ENCODE measurements around the gene OGDHL.
"Not testable (repeated sequence)": the region's sequence is repeated elsewhere in the genome, so short reads cannot be mapped to it uniquely, and the experiment has no call there.

Gene OGDHL

DNA sequence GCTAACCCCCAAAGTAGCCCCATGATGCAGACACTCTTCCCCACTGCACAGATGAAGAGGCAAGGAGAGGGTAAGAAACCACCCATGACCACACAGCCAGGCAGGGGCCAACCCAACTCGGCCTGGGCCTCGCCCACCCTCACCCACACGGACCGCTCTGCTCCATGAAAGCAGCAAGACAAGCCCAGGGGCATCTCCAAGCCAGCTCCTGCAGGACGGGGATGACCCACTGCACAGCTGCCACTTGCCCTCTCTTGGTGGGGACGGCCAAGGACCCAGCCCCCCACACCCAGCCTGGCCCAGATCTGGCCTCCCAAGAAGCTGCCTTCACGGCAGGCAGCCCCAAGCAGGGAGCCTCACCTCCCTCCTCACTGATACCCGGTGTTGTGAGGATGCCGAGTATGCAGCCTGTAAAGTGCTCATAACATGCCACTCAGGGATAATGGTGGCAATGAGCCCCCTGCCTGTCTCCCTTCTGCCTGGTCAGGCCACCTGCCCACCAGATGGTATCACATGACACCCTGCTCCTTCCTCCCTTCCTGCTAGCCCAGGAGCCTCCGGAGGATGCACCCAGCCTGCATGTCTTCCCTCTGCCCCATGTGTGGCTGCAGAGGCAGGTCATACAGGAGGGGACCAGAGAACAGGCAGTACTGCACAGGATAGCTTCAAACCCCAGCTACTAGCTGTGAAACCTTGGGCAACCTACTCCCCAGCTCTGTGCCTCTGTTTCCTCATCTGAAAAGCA is 23.3 kb downstream of the OGDHL start:
- DNase-seq = no peak

DNA sequence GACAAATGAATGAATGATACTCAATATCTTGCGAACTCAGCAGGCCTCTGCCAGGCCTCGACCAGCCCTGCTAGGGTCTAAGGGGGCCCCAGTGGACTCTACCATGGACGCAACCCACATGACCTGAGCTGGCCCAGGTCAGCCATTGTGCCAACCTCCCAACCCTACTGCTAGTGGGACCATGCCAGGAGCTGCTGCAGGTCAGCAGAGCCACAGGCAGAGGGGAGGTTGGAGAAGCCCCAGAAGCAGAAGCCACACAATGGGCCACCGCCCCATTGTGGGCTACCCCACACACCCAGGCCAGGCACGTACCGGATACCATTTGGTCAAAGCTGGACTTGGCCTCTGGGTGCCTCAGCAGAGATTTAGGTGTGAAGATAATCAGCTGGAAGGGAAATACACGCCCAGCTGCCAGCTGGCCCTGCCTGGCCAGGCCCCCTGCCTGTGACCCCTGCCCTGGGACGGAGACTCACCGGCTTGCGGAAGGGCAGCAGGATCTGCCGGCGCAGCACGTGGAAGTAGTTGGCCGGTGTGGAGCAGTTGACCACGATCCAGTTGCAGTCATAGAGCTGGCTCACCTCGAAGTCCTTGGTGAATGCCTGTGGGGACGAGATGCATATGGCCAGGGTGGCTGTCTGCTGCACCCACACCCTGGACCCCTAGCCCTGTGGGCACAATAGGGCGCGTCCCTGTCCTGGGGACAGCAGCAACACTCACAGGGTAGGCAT is 24.5 kb downstream of the OGDHL start:
- no peak for DNase-seq

DNA sequence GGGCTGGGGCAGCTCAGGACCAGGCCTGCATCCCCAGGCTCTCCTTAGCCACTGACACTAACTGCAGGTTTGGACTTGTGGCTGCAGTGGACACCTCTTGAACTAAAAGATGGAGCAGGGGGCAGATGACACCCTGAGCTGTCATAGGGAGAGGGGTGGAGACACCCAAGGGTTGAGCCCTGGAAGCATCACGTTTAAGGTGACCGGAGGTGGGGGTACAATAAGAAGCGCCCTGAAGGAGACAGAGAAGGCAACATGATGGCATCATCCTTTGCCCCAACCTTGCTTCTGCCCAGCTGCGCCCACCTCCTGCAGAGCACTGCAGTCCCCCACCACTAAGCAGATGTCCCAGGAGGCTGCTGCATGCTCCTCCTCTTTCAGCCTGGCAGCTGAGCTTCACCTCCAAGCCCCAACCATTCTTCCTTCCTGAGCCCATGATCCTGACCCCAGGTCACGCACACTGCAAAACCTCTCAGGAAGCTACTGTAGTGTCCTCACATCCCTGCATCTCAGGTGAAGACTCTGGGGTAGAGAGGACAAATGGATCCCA is 25.5 kb downstream of the OGDHL start:
- DNase-seq = no peak

DNA sequence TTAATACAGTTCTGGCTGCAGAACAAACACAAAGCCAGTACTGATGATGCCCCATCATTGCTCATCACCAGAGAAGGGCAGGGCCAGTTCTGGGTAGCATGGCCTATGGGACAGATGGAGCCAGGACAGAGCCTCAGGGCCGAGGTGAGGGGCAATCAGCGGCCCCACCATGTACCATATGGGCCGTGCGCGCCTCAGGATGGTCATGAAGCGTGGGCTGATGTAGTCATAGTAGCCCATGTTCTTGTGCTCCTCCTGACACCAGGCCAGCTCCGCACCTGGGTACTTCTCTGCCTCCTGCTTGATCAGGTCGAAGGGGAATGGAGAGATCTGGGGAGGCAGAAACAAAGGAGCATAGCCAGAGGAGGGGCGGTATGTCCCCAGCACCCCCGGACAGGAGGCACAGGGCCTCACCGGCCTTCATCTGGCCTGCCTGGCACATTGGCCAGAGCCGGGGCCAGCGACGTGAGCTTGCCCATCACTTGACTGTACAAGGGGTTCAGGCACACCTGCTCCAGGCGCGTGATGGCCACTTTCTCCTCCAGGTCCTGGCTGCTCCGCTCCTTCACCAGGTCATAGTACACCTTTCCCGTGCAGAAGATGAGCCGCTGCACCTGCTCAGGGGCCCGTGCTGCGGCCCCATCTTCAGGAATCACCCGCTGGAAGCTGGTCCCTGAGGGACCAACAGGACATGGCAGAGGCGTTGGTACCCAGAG is 26.1 kb downstream of the OGDHL start:
- DNase-seq = no peak

DNA sequence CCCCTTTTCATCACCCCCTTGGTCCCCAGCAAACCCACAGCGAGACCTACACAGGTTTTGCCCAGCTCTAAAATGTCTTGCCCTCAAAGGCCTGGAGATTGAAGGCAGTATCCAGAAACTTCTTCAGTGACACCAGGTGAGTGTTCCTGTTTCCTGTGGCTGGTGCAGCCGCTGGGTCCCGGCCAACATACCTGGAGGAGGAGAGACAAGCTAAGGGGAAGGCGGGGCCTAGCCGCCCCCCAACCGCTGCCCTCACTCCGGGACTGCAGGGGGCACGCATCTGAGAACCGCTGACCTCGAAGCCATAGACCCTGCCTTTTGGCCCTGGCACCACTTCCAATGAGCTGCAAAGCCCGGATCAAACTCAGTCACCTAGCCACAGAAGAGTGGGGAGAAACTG is 27.0 kb downstream of the OGDHL start:
- no peak for DNase-seq

DNA sequence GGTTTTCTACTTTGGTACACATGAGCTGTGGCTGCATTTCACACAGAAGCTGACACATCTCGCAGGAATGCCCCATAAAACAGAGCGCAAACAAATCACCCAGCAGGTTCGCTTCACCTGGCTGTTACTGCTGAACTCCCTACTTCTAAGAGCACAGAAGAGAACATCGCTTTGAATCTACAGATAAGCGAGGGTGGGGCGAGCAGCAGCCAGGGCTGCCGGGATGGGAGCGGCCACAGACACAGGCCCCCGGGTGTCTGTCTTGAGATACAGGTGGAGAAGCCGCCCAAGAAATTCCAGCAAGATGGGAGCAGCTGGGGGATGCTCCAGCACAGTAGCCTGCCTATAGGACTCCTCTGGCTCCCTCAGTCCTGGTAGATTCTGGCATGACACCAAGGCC is 27.4 kb downstream of the OGDHL start:
- DNase-seq = no peak

DNA sequence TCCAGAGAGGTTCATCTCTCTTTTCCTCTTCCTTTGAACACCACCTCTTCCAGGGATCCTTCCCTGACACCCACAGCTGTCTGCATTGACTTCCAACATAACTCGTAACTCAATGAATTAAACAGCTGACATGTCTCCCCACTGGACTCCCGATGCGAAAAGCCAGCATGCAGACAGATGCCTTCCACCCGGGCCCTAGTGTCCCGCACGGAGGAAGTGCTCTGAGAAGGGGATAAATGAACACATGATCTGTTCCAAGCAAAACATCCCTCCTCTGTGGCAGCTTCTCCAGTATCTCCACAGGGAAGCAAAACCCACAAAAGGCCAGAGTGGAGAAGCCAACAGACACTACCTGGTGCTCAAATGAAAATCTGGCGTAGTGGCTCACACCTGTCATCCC is 28.3 kb downstream of the OGDHL start:
- DNase-seq = no peak

DNA sequence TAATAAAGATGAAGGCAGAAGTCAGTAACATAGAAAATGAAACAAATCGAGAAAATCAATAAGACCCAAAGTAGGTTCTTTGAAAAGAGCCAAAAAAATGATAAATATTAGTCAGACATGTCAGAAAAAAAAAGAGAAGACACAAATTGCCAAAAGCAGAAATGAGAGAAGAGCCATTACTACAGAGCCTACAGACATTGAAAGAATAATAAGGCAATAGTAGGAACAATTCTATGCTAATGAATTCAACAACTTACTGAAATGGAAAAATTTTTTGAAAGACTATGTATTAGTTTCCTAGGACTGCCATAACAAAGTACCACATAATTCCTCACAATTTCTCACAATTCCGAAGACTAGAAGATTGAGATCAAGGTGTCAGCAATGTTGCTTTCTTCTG is 35.5 kb downstream of the OGDHL start:
- no peak for DNase-seq

DNA sequence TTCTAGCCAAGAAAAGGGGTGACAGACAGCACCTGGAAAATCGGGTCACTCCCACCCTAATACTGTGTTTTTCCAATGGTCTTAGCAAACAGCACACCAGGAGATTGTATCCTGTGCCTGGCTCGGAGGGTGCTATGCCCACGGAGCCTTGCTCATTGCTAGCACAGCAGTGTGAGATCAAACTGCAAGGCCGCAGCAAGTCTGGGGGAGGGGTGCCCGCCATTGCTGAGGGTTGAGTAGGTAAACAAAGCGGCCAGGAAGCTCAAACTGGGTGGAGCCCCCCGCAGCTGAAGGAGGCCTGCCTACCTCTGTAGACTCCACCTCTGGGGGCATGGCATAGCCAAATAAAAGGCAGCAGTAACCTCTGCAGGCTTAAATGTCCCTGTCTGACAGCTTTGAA is 47.0 kb downstream of the OGDHL start:
- not testable (repeated sequence) for DNase-seq

DNA sequence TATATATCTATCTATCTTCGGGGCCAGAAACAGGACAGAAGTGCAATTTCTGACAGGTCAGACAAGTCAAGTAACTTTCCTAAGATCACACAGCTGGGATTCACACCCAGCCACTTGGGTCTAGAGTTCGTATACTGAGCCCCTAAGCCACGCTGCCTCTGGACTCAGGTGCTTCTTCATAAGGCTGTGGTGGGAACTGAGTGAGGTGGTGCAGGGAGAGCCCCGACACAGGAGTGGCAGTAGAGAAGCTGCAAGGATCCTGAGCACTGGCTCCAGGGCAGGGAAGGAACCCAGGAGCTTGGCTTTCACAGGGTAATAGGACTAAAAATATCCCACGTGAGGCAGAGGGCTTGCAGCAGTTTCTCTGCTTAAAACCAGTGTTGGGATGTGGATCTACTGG is 48.9 kb downstream of the OGDHL start:
- DNase-seq = no peak

DNA sequence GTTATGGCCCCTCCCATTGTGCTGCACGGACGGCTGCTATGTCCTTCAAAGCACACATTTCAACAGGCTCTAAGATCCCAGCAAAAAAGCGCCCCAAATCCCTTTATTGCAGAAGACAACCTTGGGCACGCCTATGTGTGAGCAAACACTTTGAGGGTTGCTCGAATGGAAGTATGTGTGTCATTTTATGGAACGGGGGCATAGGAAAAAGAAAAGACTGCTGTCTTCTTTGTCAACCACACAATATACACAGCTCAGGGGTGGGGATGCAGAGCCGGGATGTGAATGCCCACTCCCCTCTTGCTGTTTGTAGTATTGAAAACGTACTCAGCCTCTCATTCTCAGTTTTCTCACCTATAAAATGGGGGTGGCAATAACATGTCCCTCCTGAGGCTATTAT is 50.6 kb downstream of the OGDHL start:
- no peak for DNase-seq

DNA sequence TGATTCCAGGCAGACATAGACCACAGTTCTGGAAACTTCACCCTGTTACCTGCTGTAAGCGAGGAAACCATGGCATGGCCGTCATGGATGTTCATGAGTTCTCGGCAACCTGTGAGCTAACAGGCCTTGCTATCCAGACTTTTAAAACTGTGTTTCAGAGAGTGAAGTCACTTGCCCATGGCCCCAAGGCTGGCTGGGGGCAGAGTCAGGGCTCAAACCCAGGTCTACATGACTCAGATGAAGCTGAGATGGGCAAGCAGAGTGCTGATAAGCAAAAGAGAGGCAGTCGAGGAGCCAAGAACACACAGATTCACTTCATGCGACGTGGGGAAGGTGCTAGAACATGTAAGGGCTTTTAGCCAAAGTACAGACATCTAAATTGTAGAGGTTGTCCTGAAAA is 51.2 kb downstream of the OGDHL start:
- no peak for DNase-seq

DNA sequence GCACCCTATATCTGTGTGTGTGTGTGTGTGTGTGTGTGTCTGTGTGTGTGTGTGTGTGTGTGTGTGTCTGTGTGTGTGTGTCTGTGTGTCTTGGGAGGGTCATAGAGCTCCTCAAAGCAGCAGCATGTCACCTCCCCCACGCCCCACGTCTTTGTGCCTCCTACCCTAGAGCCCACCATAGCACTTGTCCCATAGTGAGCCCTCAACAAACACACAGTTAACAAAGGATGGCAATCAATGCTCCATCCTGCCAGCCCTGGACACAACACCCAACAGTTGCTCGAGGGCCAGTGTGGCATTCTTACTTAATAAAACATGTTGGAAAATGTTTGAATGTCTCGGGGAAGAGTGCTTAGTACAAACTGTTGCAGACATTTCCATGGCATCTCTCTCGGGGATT is 52.2 kb downstream of the OGDHL start:
- no peak for DNase-seq

DNA sequence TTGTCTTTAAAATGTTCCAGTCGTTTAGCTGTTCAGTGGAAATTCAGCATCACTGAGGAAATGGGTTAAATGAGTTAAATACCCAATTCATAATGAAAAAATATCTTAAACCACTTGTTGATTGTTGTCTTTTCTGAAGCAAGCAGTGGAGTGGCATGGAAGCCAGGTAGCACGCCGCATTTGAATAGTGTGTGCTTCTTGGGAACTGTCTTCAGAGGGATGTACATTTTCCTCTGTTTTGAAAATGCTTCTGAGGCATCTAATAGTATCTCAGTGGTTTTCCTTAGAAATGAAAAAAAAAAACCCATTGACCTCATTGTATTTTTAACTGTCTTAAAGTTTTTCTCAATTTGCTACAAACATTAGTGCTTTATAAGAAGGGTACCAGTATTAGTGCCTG is 54.5 kb downstream of the OGDHL start:
- no peak for DNase-seq

DNA sequence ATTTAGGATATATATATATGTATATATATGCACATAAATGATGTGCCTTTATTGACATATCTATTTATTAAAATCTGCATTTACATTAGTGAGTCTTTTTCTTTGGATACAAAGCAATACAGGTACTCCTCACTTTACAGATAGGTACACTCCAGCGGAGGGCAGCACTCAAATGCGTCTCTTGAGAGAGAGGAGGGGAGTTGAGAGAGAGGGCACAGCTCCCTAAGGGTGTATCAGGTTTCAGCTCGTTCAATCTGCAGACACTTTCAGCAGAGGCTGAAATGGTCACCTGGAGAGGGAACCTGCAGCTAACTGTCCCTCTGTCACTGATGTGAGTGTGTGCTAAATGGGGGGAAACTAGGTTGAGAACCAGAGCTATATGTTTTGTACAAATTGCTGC is 61.1 kb downstream of the OGDHL start:
- DNase-seq = no peak

DNA sequence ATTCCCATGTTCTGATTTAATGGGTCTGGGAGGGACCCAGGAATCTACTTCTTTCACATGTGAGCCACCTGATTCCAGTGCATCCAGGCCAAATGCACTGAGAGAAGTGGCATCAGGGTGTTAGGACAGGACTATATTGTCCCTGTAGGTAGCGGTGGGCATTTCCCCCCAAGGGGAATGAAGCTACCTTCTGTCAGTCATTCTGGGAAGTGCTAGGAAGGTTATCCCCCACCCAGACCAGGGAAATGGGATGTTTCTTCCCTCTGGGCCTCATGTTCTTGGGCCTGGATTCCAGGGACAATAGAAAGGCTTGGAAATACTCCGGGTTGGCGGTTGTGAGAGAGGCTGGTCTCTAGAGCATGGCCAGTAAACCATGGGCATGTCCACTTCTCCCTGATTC is 61.9 kb downstream of the OGDHL start:
- DNase-seq = no peak

DNA sequence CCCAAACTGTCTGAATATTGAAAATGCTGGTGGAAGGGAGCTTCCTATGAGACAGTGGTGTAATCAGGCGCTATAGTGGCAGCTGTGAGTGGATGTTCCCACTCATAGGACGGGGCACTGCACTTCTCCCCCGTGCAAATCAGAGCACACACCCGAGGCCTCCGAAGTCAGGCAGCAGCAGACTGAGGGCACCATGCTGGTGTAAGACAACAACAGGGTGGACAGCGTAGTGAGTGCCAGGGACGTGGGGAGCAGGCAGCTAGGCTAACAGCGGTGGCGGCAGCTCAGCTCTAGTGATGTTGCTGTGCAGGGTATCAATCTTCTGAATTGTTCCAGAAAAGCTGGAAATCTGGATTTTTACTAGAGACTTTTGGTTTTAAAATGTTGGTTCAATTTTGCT is 63.4 kb downstream of the OGDHL start:
- DNase-seq = no peak

DNA sequence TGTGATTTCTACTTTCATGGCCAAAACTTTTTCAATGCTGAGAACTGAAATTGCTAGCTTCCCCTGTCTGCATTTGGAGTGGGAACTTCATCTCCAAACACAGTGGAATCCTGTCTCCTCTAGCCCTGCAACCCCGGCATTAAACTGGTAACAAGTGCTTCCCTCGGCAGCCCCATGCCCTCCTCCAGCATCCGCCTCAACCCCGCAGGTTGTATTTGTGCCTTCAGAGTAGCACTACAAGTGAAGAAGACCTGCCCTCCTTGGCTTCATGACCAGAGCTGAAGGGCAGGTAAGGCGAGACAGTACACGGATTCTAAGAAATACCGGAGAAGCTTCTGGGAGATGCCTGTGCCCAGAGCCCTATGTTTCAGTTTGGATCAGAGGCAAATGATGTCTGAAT is 65.8 kb downstream of the OGDHL start:
- no peak for DNase-seq

DNA sequence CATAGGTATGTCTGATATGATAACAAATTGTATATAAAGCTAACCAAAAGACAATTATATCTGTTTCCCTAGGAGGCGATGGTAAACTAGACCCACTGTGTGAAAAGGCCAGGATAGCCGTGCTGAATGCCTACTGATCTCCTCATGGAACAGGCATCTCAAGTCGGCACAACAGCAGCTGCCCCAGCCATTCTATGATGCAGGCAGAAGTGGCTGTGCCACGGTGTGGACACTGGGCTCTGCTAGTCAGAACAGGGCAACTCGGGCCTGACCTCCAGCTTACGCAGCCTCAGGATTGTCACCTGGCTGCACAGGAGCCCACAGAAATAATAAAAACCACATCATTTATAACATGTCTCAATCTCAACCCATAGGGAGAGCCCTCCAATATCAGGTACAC is 67.7 kb downstream of the OGDHL start:
- no peak for DNase-seq

DNA sequence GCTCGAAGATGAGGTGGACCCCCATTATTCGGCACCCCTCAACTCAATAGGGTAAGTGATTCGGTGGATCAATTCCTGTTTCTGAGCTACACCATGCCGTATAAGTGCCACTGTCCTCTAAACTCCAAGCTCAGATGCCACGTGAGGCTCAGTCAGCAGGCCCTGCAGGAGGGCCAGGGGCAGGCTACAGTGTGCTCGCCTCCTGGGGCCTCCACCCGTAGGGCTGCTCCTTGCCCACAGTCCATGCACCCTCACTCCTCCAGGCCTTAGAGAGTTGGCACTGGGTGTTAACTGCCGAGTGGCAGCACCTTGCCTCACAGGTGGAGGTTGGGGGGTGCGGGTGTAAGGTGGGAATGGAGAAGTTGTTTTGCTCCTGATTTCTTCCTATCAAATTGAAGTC is 70.5 kb downstream of the OGDHL start:
- no peak for DNase-seq

DNA sequence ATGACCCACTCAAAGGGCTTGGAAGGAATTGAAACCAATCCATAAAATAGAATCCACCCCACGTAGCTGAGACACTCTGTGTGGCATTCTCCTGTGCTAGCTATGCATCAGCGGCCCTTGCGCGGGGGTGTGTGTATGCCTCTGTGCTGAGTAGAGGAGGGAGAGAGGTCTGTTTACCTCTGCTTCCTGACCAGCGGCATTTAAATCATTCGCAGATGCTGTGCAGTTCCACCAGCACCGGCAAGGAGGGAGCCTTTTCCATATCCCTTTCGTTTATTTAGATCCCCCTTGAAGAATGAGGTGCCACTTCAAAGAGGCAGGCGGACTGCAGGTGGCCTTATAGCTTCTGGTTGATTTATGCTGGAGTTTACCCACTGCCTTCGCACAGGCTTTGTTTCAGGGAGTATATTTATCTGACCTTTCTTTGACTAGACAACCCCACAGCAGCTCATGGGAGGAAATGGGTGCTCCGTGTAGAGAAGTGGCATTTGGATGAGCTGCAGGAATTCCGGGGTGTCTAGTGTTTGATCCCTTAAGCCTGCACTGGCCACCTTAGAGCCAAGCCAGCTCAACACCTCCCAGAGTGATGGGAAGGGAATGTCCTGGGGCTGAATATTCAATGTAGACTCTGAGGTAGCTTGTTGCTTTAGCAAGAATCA is 71.3 kb downstream of the OGDHL start:
- DNase-seq = no peak

DNA sequence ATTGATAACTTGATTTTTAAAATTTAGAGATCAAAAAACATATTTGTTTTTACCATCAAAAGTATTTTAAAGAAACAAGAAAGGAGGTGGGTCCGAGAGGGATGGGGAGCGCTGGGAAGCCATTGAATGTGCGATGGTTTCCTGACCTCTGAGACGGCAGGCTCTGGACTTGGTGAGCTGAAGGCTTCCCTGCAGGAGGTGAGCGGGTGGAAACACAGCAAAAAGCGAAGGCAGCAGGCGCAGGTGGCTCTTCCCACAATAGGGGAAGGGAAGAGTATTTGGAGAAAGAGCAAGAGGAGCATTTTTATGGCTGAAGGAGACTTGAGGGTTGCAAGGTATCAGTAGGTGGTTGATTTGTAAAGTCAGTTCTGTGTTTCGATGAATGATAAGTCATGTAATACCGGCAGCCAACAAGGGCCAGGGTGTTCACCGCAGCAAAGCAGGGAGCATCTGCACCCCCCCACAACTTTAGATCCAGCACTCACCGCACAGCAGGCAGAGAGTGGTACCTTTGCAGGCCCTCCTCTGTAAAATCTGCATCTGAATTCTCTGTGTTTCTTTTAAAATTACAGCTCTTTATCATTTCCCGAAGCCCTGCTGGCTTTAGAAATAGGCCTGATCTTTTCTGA is 72.1 kb downstream of the OGDHL start:
- no peak for DNase-seq

DNA sequence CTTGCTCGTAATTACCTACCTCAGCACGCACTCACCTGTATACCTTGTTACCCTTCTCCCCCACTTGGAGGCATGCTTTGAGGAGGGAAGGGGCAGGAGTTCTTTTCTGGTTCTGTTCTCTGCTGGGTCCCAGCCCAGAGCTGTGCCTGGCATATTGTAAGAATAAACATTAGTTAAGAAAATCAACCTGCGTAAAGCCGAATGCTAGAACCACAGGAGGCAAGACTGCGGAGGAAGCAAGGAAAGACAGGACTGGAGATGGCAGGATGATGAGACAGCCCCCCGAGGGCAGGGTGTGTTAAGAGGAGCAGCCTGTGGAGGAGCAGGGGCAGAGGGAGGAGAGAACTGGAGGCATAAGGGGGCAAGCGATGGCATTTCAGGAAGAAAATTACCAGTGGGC is 73.2 kb downstream of the OGDHL start:
- DNase-seq = no peak
